Gastrocnemius medialis (tissue), 4 donors: Measurements from ENCODE around the gene ACAD10. TPM values are rescaled to one million over a fixed set of nuclear protein-coding genes. Genes with fewer than 3 reads are reported as not detected.

Experiments
- ATAC-seq, 2 donors: fragments of 150-250 bp; one replicate each; pipeline ENCODE4 v1.9.1; 2016
- DNase-seq, 2 donors: peaks; one replicate each; pipeline ENCODE4 v3.0.0-alpha.2; 2019
- H3K27ac ChIP-seq, 4 donors: fragments of 200-600 bp; sonication (generic); 1 replicate in 1 of 4; 2 replicates in 3 of 4; pipeline ENCODE4 v1.5.1; 2016 to 2018; ENCODE audit warnings: mild to moderate bottlenecking in 2 of 4, moderate library complexity in 1 of 4
- H3K27me3 ChIP-seq, 3 donors: fragments of 200-600 bp; sonication (generic) in 2 of 3; 1 replicate in 1 of 3; 2 replicates in 2 of 3; pipeline versions ENCODE4 v1.5.1 to v1.6.0; 2016 to 2019; ENCODE audit warnings: mild to moderate bottlenecking in 1 of 3, moderate library complexity in 1 of 3
- H3K36me3 ChIP-seq, 2 donors: fragments of 200-600 bp; sonication (generic) in 1 of 2; one replicate each; pipeline ENCODE4 v1.5.1; 2017 to 2018
- H3K4me1 ChIP-seq, 2 donors: fragments of 200-600 bp; sonication (generic) in 1 of 2; one replicate each; pipeline ENCODE4 v1.5.1; 2016 to 2017; ENCODE audit warnings: mild to moderate bottlenecking in 2 of 2
- H3K4me3 ChIP-seq, 4 donors: fragments of 200-600 bp; sonication (generic) in 3 of 4; 1 replicate in 1 of 4; 2 replicates in 3 of 4; pipeline ENCODE4 v1.5.1; 2016 to 2019; ENCODE audit warnings: mild to moderate bottlenecking in 2 of 4
- H3K9me3 ChIP-seq, 3 donors: fragments of 200-600 bp; sonication (generic) in 2 of 3; 1 replicate in 1 of 3; 2 replicates in 2 of 3; pipeline ENCODE4 v1.5.1; 2016 to 2019
- POLR2A ChIP-seq, 2 donors: fragments of 450-650 bp; IDR thresholded peaks; one replicate each; pipeline ENCODE4 v1.6.1; 2017; ENCODE audit warnings: antibody characterized with exemption in 2 of 2, mild to moderate bottlenecking in 2 of 2, moderate library complexity in 2 of 2
- in situ Hi-C, 4 donors: fragments of 200-750 bp; cut with MboI; loops; one replicate each; pipeline versions ENCODE4 v1.15.0 to v1.8.0; 2017; ENCODE audit warnings: low sequenced_read_pairs in 4 of 4
- intact Hi-C: fragments of 100-400 bp; cut with DNase I; formaldehyde crosslinking; loops from one replicate; pipeline ENCODE4 v1.15.1; 2023; ENCODE audit warnings: low total_unique reads
- total RNA-seq, 4 donors: library from RNA; depleted of rRNA; stranded (reverse); fragments of >200 nt; gene quantifications; one replicate each; pipeline versions ENCODE4 v1.1.0 to v1.2.3, GENCODE V29; 2016
- TF ChIP-seq, protein P1 (sequence below), 5 experiments: fragments of 450-650 bp in 3 of 5; fragments of 200-600 bp in 2 of 5; sonication (generic) in 2 of 5; IDR thresholded peaks in 4 of 5; conservative IDR thresholded peaks in 1 of 5; 1 replicate in 4 of 5; 2 replicates in 1 of 5; pipeline ENCODE4 v1.5.1; 2016 to 2019; ENCODE audit warnings: antibody characterized with exemption in 5 of 5, mild to moderate bottlenecking in 3 of 5, moderate library complexity in 3 of 5

ACAD10 gene
- total RNA-seq, 4 donors from 2014 or later = 8.3 to 12.6 (median 11.7) TPM

- in situ Hi-C loops = no loop called here
- peaks cover 0 to 44% of the 10 kb centered on the region in 2 donors for H3K36me3 ChIP-seq
- H3K4me1 ChIP-seq = no peaks in the 10 kb centered on the region
- no peak overlapping the region for H3K4me3 ChIP-seq
- TF ChIP-seq, protein P1, sequence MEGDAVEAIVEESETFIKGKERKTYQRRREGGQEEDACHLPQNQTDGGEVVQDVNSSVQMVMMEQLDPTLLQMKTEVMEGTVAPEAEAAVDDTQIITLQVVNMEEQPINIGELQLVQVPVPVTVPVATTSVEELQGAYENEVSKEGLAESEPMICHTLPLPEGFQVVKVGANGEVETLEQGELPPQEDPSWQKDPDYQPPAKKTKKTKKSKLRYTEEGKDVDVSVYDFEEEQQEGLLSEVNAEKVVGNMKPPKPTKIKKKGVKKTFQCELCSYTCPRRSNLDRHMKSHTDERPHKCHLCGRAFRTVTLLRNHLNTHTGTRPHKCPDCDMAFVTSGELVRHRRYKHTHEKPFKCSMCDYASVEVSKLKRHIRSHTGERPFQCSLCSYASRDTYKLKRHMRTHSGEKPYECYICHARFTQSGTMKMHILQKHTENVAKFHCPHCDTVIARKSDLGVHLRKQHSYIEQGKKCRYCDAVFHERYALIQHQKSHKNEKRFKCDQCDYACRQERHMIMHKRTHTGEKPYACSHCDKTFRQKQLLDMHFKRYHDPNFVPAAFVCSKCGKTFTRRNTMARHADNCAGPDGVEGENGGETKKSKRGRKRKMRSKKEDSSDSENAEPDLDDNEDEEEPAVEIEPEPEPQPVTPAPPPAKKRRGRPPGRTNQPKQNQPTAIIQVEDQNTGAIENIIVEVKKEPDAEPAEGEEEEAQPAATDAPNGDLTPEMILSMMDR (IDR thresholded peaks at IDR 0.05 in 4 of 5, conservative IDR thresholded peaks at IDR 0.05 in 1 of 5) = no peak
- TF ChIP-seq POLR2A (IDR thresholded peaks at IDR 0.05) = no peak
- DNase-seq = no peak
- ATAC-seq = no peak
- H3K27me3 ChIP-seq = no peaks in the 10 kb centered on the region
- H3K9me3 ChIP-seq = no peaks in the 10 kb centered on the region
- intact Hi-C loops = no loop called here
- H3K27ac ChIP-seq = no peak overlapping the region
These were observed 55.5 kb downstream of the ACAD10 start for GRCh38 chr12:111741235-111741812.

DNA sequence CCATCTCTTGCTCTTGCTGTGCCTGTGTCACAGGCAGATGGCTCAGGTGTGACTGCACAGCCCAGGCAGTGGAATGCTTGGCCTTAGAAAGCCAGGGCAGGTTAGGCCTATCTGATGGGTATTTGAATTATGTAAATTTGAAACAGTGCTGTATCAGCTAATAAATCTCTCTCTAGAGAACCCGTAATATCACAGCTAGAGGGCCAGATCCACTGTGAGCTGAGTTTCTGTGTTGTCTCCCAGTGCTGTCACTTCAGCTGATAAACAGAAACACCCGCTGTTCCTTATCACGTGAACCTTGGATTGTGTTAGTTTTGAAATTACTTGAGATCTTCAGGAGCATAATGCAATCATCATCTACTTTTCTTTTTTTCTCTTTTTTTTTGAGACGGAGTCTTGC lies 59.4 kb downstream of the ACAD10 start:
- Histone ChIP-seq H3K4me1 (no peaks in the 10 kb centered on the region), H3K27ac (no peak overlapping the region), H3K36me3 (peaks cover 0 to 51% of the 10 kb centered on the region in 2 donors), H3K9me3 (no peaks in the 10 kb centered on the region), H3K27me3 (no peaks in the 10 kb centered on the region), H3K4me3 (no peak overlapping the region)
- in situ Hi-C loops = loop anchor here in 1 of 4 donors (5.0 kb wide), 1 partner anchor 62 kb away; no protein-coding TSS in a partner anchor
- ATAC-seq = no peak
- DNase-seq = no peak
- no peak for TF ChIP-seq POLR2A (IDR thresholded peaks at IDR 0.05)
- TF ChIP-seq, protein P1 (IDR thresholded peaks at IDR 0.05 in 4 of 5, conservative IDR thresholded peaks at IDR 0.05 in 1 of 5) = no peak
- intact Hi-C loops = no loop called here

DNA sequence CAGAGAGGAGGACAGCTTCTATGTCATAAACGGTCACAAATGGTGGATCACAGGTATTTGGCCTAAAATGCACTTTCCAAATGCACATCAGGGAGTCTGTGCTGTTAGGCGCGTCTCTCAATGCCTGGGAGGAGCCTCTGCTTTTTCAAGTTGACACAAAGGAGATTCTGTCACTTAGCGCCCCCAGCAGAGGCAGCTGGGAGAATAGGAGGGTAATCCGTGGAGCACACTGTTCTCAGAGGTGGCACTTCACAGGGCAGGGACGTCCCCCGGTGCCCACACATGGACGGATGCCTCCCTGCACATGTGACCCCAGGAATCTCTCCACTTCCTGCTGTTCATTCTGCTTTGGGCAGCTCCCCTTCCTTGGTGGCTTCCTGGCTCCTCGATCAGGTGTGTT lies 61.5 kb downstream of the ACAD10 start:
- Histone ChIP-seq H3K27me3 (no peaks in the 10 kb centered on the region), H3K9me3 (no peaks in the 10 kb centered on the region), H3K4me1 (no peaks in the 10 kb centered on the region), H3K4me3 (no peak overlapping the region), H3K36me3 (peaks cover 0 to 51% of the 10 kb centered on the region in 2 donors), H3K27ac (no peak overlapping the region)
- intact Hi-C loops = no loop called here
- TF ChIP-seq, protein P1 (IDR thresholded peaks at IDR 0.05 in 4 of 5, conservative IDR thresholded peaks at IDR 0.05 in 1 of 5) = no peak
- no peak for TF ChIP-seq POLR2A (IDR thresholded peaks at IDR 0.05)
- ATAC-seq (no peak), DNase-seq (no peak)
- in situ Hi-C loops = loop anchor here in 1 of 4 donors (5.0 kb wide), 1 partner anchor 60 kb away; no protein-coding TSS in a partner anchor

DNA sequence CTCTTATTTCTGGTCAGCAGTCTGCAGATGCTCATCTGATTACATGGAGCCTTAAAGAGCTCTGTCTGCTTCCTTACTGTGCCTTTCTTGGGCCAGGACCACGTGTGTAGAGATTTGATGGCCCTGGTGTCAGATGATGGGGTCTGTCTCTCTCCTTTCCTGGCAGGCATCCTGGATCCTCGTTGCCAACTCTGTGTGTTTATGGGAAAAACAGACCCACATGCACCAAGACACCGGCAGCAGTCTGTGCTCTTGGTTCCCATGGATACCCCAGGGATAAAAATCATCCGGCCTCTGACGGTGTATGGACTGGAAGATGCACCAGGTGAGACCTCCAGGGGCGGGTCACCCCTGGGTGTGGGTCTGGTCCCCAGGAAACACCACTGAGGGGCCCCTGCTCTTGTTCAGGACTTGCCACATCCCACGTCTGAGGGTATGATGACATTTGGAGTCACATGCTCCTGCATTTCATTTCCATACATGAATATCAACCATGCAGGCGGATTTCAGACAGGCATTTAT lies 62.4 kb downstream of the ACAD10 start:
- Histone ChIP-seq H3K9me3 (no peaks in the 10 kb centered on the region), H3K27ac (no peak overlapping the region), H3K36me3 (peaks cover 0 to 51% of the 10 kb centered on the region in 2 donors), H3K4me3 (no peak overlapping the region), H3K27me3 (no peaks in the 10 kb centered on the region), H3K4me1 (peaks cover 0 to 1% of the 10 kb centered on the region in 2 donors)
- ATAC-seq (no peak), DNase-seq (no peak)
- in situ Hi-C loops = loop anchor here in 1 of 4 donors (5.0 kb wide), 1 partner anchor 59 kb away; no protein-coding TSS in a partner anchor
- intact Hi-C loops = no loop called here
- TF ChIP-seq, protein P1 (IDR thresholded peaks at IDR 0.05 in 4 of 5, conservative IDR thresholded peaks at IDR 0.05 in 1 of 5) = no peak
- TF ChIP-seq POLR2A (IDR thresholded peaks at IDR 0.05) = no peak
